Measurements from ENCODE around the gene WFDC2.

DNA sequence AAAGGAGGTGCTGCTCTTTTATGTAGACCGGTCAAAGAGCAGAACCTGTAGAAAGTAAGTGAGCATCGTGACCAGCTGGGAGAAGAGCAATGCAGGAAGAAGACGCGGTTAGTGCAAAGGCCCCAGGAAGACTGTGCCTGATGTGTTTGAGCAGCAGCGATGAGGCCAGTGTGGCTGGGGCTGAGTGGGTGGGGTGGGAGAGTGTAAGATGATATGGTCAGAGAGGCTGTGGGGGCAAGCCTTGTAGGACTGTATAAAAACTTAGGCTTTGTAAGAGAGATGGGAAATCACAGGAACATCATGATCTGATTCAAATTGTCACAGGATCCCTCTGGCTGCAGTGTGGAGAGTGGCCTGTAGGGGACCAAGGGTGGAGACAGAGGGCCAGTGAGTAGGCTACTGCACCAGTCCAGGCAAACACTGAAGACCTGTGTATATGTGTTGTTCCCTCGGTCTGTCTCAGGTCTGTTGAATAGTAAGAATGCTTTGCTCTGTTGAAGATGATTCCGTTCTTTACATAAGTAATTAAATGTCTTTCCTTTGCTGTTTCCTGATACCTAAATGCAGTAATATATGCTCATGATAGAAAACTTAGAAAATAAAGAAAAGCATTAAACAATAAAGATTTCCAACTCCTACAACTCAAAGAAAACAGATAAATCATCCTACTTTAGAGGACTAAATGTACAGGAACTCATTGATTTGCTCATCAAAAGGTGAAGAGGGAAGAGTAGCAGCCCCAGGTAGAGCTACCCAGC lies 23.6 kb upstream of the WFDC2 start:
- TF ChIP-seq, protein P1, sequence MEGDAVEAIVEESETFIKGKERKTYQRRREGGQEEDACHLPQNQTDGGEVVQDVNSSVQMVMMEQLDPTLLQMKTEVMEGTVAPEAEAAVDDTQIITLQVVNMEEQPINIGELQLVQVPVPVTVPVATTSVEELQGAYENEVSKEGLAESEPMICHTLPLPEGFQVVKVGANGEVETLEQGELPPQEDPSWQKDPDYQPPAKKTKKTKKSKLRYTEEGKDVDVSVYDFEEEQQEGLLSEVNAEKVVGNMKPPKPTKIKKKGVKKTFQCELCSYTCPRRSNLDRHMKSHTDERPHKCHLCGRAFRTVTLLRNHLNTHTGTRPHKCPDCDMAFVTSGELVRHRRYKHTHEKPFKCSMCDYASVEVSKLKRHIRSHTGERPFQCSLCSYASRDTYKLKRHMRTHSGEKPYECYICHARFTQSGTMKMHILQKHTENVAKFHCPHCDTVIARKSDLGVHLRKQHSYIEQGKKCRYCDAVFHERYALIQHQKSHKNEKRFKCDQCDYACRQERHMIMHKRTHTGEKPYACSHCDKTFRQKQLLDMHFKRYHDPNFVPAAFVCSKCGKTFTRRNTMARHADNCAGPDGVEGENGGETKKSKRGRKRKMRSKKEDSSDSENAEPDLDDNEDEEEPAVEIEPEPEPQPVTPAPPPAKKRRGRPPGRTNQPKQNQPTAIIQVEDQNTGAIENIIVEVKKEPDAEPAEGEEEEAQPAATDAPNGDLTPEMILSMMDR (IDR thresholded peaks at IDR 0.05 in 4 of 5, conservative IDR thresholded peaks at IDR 0.05 in 1 of 5), result peak in 1 of 5 experiments; percentile 38
- no peak for TF ChIP-seq POLR2A (IDR thresholded peaks at IDR 0.05)

Data from gastrocnemius medialis (tissue), 4 donors.